ENCODE measurements around the gene RNF125. TPM values are rescaled to one million over a fixed set of nuclear protein-coding genes. Genes with fewer than 3 reads are reported as not detected.
A peak's percentile ranks its signal among the peaks of the same experiment; 100 is the strongest.

RNF125 gene
- polyA plus RNA-seq, 1 of the 3 experiments (the other 2 are of a cell fraction): 0.05 TPM

DNA sequence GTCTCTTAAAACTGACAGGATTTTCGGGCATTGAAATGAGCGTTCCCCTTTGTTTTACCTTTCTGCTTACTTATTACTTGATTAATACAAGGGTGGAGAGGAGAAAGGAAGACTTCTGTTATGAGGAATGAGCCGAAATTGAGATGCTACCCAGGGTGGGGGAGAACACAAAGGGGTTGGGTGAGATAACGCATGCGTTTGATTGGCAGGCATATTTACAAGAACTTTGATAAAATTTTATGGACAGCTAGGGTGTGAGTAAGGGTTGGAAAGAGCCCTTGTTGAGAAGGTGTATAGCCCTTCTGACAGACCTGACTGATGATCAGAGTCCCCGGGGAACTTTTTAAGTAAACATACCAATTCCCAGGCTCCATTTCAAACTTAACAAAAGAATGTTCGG lies 74.9 kb downstream of the RNF125 start:
- Histone ChIP-seq H3F3A (replicated peaks; ENCODE audit: insufficient read depth) (peaks cover 17% of the 10 kb centered on the region), H3K9ac (peak overlapping the region; percentile 92), H3K27me3 (ENCODE audit: insufficient read depth) (no peaks in the 10 kb centered on the region), H3K36me3 (replicated peaks in 1 of 2; ENCODE audit: control insufficient read depth in 1 of 2, insufficient read depth in 2 of 2, low read length in 1 of 2) (peaks cover 3 to 8% of the 10 kb centered on the region in 2 experiments), H2AFZ (ENCODE audit: low read depth) (peak overlapping the region; percentile 74), H3K9me2 (no peaks in the 10 kb centered on the region), H3K4me1 (ENCODE audit: control insufficient read depth in 1 of 2, insufficient read depth in 2 of 2, low read depth in 1 of 2, low read length in 1 of 2) (peaks cover 5 to 9% of the 10 kb centered on the region in 2 experiments; a peak in 3 of 4 replicates), H3K9me3 (no peaks in the 10 kb centered on the region), H3K79me2 (ENCODE audit: insufficient read depth) (peaks cover 59% of the 10 kb centered on the region), H3K4me2 (peak overlapping the region; percentile 99), H3K27ac (ENCODE audit: low read depth in 2 of 2, low read length in 1 of 2) (peak overlapping the region; percentile 80 to 88), H4K20me1 (ENCODE audit: insufficient read depth) (peaks cover 13% of the 10 kb centered on the region), H3K4me3 (ENCODE audit: low read depth in 2 of 2, low read length in 1 of 2) (peak overlapping the region; percentile 82 to 95)
- WGBS (ENCODE audit: low lambda C conversion rate): 6% methylated on average over 7 of the region's 7 CpGs
- peak; percentile 24 for DNase-seq
- CTCF ChIA-PET: interaction anchor here (1.3 kb wide), 1 partner anchor 12 kb away, joined by 4 read pairs; no protein-coding TSS in a partner anchor
- TF ChIP-seq, protein P1, sequence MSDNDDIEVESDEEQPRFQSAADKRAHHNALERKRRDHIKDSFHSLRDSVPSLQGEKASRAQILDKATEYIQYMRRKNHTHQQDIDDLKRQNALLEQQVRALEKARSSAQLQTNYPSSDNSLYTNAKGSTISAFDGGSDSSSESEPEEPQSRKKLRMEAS (IDR thresholded peaks at IDR 0.05; ENCODE audit: low read depth): no peak
- TF ChIP-seq PBX3 (IDR thresholded peaks at IDR 0.05): peak; percentile 58
- POLR2A ChIA-PET: interaction anchor here (0.9 kb wide), 1 partner anchor 38 kb away, joined by 3 read pairs; no protein-coding TSS in a partner anchor

- Histone ChIP-seq H3K27ac (ENCODE audit: low read depth in 2 of 2, low read length in 1 of 2) (no peak overlapping the region), H3K4me1 (ENCODE audit: control insufficient read depth in 1 of 2, insufficient read depth in 2 of 2, low read depth in 1 of 2, low read length in 1 of 2) (peaks cover 5 to 9% of the 10 kb centered on the region in 2 experiments; a peak in 3 of 4 replicates), H3K9me3 (no peaks in the 10 kb centered on the region)
These were observed 76.7 kb downstream of the RNF125 start for GRCh38 chr18:32095192-32095899.

More at GRCh38 chr18:32095192-32095899, 76.7 kb downstream of the RNF125 start:
- peaks cover 23% of the 10 kb centered on the region for H4K20me1 ChIP-seq (ENCODE audit: insufficient read depth)
- H3K79me2 ChIP-seq (ENCODE audit: insufficient read depth): peaks cover 76% of the 10 kb centered on the region
- no peak overlapping the region for H3K4me2 ChIP-seq
- H3K9ac ChIP-seq: no peak overlapping the region
- 92% methylated on average over 7 of the region's 7 CpGs for whole genome bisulfite sequencing (ENCODE audit: low lambda C conversion rate)
- no peak overlapping the region for H3K4me3 ChIP-seq (ENCODE audit: low read depth in 2 of 2, low read length in 1 of 2)
- no peak for DNase-seq
- CTCF ChIA-PET: no interaction called here
- no peaks in the 10 kb centered on the region for H3K9me2 ChIP-seq
- no peak overlapping the region for H2AFZ ChIP-seq (ENCODE audit: low read depth)
- POLR2A ChIA-PET: no interaction called here
- H3F3A ChIP-seq (replicated peaks; ENCODE audit: insufficient read depth): peaks cover 17% of the 10 kb centered on the region
- peaks cover 3 to 8% of the 10 kb centered on the region in 2 experiments for H3K36me3 ChIP-seq (replicated peaks in 1 of 2; ENCODE audit: control insufficient read depth in 1 of 2, insufficient read depth in 2 of 2, low read length in 1 of 2)
- TF ChIP-seq, protein P1 (IDR thresholded peaks at IDR 0.05; ENCODE audit: low read depth): no peak
- TF ChIP-seq PBX3 (IDR thresholded peaks at IDR 0.05): no peak
- no peak for TF ChIP-seq YY1 (IDR thresholded peaks at IDR 0.05; ENCODE audit: low read depth)
- TF ChIP-seq SIN3A (IDR thresholded peaks at IDR 0.05; ENCODE audit: borderline replicate concordance, low read depth, low read length): no peak
- no peaks in the 10 kb centered on the region for H3K27me3 ChIP-seq (ENCODE audit: insufficient read depth)
